CD14-positive monocyte (primary cell): Measurements from ENCODE around the gene MICAL1. TPM values are rescaled to one million over a fixed set of nuclear protein-coding genes. Genes with fewer than 3 reads are reported as not detected.
A peak's percentile ranks its signal among the peaks of the same experiment; 100 is the strongest.

ENCODE experiments used
- DNase-seq, 3 donors: peaks; one replicate each; pipeline ENCODE4 v3.0.0-alpha.2; 2011 to 2022
- H2AFZ ChIP-seq: 2 replicates; pipeline ENCODE4 v1.6.0; 2012; ENCODE audit warnings: mild to moderate bottlenecking, low read depth, low read length, inconsistent platforms; ENCODE audit not compliant: insufficient read depth, poor library complexity, severe bottlenecking
- H3K27ac ChIP-seq, 2 donors: 1 replicate in 1 of 2; 2 replicates in 1 of 2; pipeline ENCODE4 v1.5.1; 2012 to 2013; ENCODE audit warnings: low read length in 2 of 2, control low read depth in 1 of 2, inconsistent platforms in 1 of 2, low read depth in 1 of 2, mild to moderate bottlenecking in 1 of 2
- H3K27me3 ChIP-seq, 2 donors: one replicate each; pipeline versions ENCODE4 v1.6.0 to v1.6.1; 2011 to 2013; ENCODE audit warnings: low read length in 2 of 2; ENCODE audit not compliant: control insufficient read depth in 2 of 2, insufficient read depth in 2 of 2
- H3K36me3 ChIP-seq, 2 donors: replicated peaks in 1 of 2; 1 replicate in 1 of 2; 2 replicates in 1 of 2; pipeline versions ENCODE4 v1.5.1 to v1.6.1; 2012 to 2013; ENCODE audit warnings: low read length in 2 of 2, control low read depth in 1 of 2, inconsistent platforms in 1 of 2, mild to moderate bottlenecking in 1 of 2; ENCODE audit not compliant: insufficient read depth in 2 of 2, control insufficient read depth in 1 of 2
- H3K4me1 ChIP-seq, 2 donors: 1 replicate in 1 of 2; 2 replicates in 1 of 2; pipeline versions ENCODE4 v1.5.1 to v1.6.1; 2012 to 2013; ENCODE audit warnings: low read length in 2 of 2, control low read depth in 1 of 2, inconsistent platforms in 1 of 2, mild to moderate bottlenecking in 1 of 2, moderate library complexity in 1 of 2; ENCODE audit not compliant: insufficient read depth in 2 of 2, control insufficient read depth in 1 of 2
- H3K4me2 ChIP-seq: replicated peaks from 2 replicates; pipeline ENCODE3; 2012; ENCODE audit warnings: low read length, moderate library complexity, mild to moderate bottlenecking; ENCODE audit not compliant: poor library complexity, severe bottlenecking; ENCODE audit errors: extremely low read depth
- H3K4me3 ChIP-seq, 3 experiments: fragments of 200-600 bp in 1 of 3; sonication (generic) in 1 of 3; replicated peaks in 1 of 3; 1 replicate in 2 of 3; 2 replicates in 1 of 3; pipeline ENCODE4 v1.5.1; 2011 to 2013; ENCODE audit warnings: low read length in 3 of 3, mild to moderate bottlenecking in 3 of 3, control low read depth in 2 of 3, low read depth in 2 of 3, inconsistent platforms in 1 of 3, moderate library complexity in 1 of 3
- H3K79me2 ChIP-seq: 2 replicates; pipeline ENCODE4 v1.6.0; 2012; ENCODE audit warnings: mild to moderate bottlenecking, control low read depth, inconsistent platforms, low read length, moderate library complexity; ENCODE audit not compliant: insufficient read depth
- H3K9ac ChIP-seq: 2 replicates; pipeline ENCODE4 v1.6.0; 2017; ENCODE audit warnings: low read length, mild to moderate bottlenecking; ENCODE audit not compliant: insufficient read depth, poor library complexity, severe bottlenecking
- H3K9me3 ChIP-seq, 2 donors: replicated peaks in 1 of 2; 1 replicate in 1 of 2; 2 replicates in 1 of 2; pipeline versions ENCODE4 v1.5.1 to v1.6.1; 2012 to 2013; ENCODE audit warnings: low read length in 2 of 2, control low read depth in 1 of 2; ENCODE audit not compliant: control insufficient read depth in 1 of 2, insufficient read depth in 1 of 2
- H4K20me1 ChIP-seq: 2 replicates; pipeline ENCODE4 v1.6.0; 2012; ENCODE audit warnings: mild to moderate bottlenecking, low read length, control low read depth, moderate library complexity; ENCODE audit not compliant: insufficient read depth
- H3K27ac Mint-ChIP-seq, 7 donors: one replicate each; pipeline ENCODE4 v1.8.0; 2020; ENCODE audit warnings: mild to moderate bottlenecking in 7 of 7, mixed read lengths in 7 of 7, moderate library complexity in 6 of 7, inconsistent platforms in 2 of 7
- H3K27me3 Mint-ChIP-seq, 3 donors: one replicate each; pipeline ENCODE4 v1.8.0; 2021 to 2022; ENCODE audit warnings: low read depth in 3 of 3, mild to moderate bottlenecking in 3 of 3, mixed read lengths in 3 of 3, moderate library complexity in 3 of 3, inconsistent platforms in 1 of 3
- H3K36me3 Mint-ChIP-seq, 2 donors: one replicate each; pipeline ENCODE4 v1.8.0; 2020; ENCODE audit warnings: mixed read lengths in 2 of 2, inconsistent platforms in 1 of 2, mild to moderate bottlenecking in 1 of 2
- H3K4me1 Mint-ChIP-seq: one replicate; pipeline ENCODE4 v1.8.0; 2020; ENCODE audit warnings: mild to moderate bottlenecking, mixed read lengths
- H3K4me3 Mint-ChIP-seq, 2 donors: one replicate each; pipeline ENCODE4 v1.8.0; 2020; ENCODE audit warnings: mild to moderate bottlenecking in 2 of 2, mixed read lengths in 2 of 2, moderate library complexity in 1 of 2
- H3K9me3 Mint-ChIP-seq, 7 donors: one replicate each; pipeline ENCODE4 v1.8.0; 2020 to 2022; ENCODE audit warnings: mixed read lengths in 7 of 7, mild to moderate bottlenecking in 6 of 7, moderate library complexity in 6 of 7, inconsistent platforms in 2 of 7
- CTCF ChIP-seq: fragments of 200-600 bp; IDR thresholded peaks from one replicate; pipeline ENCODE4 v1.8.0; 2022; ENCODE audit warnings: antibody characterized with exemption, mild to moderate bottlenecking
- WGBS: methylation state at CpG from one replicate; pipeline ENCODE4 v1.1.5; 2013; ENCODE audit warnings: missing lambda C conversion rate; ENCODE audit not compliant: insufficient coverage; 5-methylcytosine and 5-hydroxymethylcytosine counted together
- intact Hi-C, 2 donors: fragments of 100-400 bp; cut with micrococcal nuclease; formaldehyde crosslinking; loops; one replicate each; pipeline versions ENCODE4 v1.15.0 to v1.15.1; 2023
- polyA plus RNA-seq, 3 donors: library from polyadenylated mRNA; depleted of rRNA in 1 of 3; unstranded in 2 of 3; stranded (reverse) in 1 of 3; fragments of 300-500 nt in 2 of 3; fragments of >200 nt in 1 of 3; fragmentation: Illumina TruSeq in 2 of 3; gene quantifications; 1 replicate in 2 of 3; 2 replicates in 1 of 3; pipeline ENCODE4 v1.2.3, GENCODE V29; 2012 to 2021

MICAL1 gene
- polyA plus RNA-seq, 3 donors = 7.5 to 227 (median 13.2) TPM

DNA sequence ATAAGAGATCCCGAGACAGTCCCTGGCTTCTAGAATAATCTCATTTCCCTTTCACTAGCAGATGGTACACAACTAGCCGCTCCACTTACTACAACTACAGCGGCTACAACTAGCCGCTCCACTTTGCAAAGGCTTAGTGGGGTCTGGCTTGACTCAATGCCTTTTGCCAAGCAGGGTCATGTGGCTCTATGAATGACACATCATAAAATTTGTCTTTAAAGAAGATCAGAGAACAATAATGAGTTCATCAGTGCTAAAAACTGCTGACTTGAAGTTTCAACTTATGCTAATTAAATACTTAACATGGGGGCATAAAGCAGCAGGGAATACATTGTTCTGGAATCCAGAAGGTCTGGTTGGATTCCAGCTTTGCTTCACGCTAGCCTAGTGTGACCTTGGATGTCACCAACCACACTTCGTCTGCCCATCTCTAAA is 2.0 kb upstream of the MICAL1 start:
- H3K36me3 Mint-ChIP-seq = peaks cover 24 to 32% of the 10 kb centered on the region in 2 donors
- H3K9ac ChIP-seq = no peak overlapping the region
- H2AFZ ChIP-seq = no peak overlapping the region
- no peak overlapping the region for H3K4me3 Mint-ChIP-seq
- TF ChIP-seq CTCF = no peak
- no peak overlapping the region for H3K4me3 ChIP-seq
- no peak overlapping the region for H3K27ac ChIP-seq
- H3K4me1 ChIP-seq = peaks cover 49 to 57% of the 10 kb centered on the region in 2 donors
- 100% methylated on average over 3 of the region's 6 CpGs for WGBS
- H3K27me3 Mint-ChIP-seq = no peaks in the 10 kb centered on the region
- H4K20me1 ChIP-seq = peaks cover 17% of the 10 kb centered on the region
- no peak overlapping the region for H3K4me2 ChIP-seq
- peaks cover 49% of the 10 kb centered on the region for H3K4me1 Mint-ChIP-seq
- H3K9me3 Mint-ChIP-seq = peaks cover 0 to 5% (median 0%) of the 10 kb centered on the region in 7 donors
- H3K9me3 ChIP-seq = peaks cover 0 to 2% of the 10 kb centered on the region in 2 donors
- peak overlapping the region in 4 of 7 donors; percentile 16 to 70 (median 68) for H3K27ac Mint-ChIP-seq
- H3K27me3 ChIP-seq = no peaks in the 10 kb centered on the region
- H3K79me2 ChIP-seq = peaks cover 33% of the 10 kb centered on the region
- intact Hi-C loops = loop anchor here in 1 of 2 donors (5.0 to 10.0 kb wide), 2 partner anchors 75 to 363 kb away; partner anchors contain the start of genes CD164, CEP57L1 and SESN1
- peaks cover 12 to 26% of the 10 kb centered on the region in 2 donors for H3K36me3 ChIP-seq
- DNase-seq = no peak

GRCh38 chr6:109456710-109457561 is 1.4 kb upstream of the MICAL1 start:
- WGBS = 88% methylated on average over 8 of the region's 16 CpGs
- intact Hi-C loops = loop anchor here in 1 of 2 donors (5.0 to 10.0 kb wide), 2 partner anchors 75 to 362 kb away; partner anchors contain the start of genes CD164, CEP57L1 and SESN1
- Mint-ChIP-seq H3K27me3 (no peaks in the 10 kb centered on the region), H3K9me3 (peaks cover 0 to 5% (median 0%) of the 10 kb centered on the region in 7 donors), H3K27ac (peak overlapping the region in 6 of 7 donors; percentile 13 to 96 (median 62)), H3K4me1 (peaks cover 50% of the 10 kb centered on the region), H3K4me3 (peak overlapping the region; percentile 73 to 96), H3K36me3 (peaks cover 24 to 32% of the 10 kb centered on the region in 2 donors)
- H3K4me3 ChIP-seq = peak overlapping the region in 1 of 3 experiments; percentile 78
- H2AFZ ChIP-seq = peak overlapping the region; percentile 64
- no peak overlapping the region for H3K27ac ChIP-seq
- peaks cover 49 to 57% of the 10 kb centered on the region in 2 donors for H3K4me1 ChIP-seq
- H3K9ac ChIP-seq = no peak overlapping the region
- peaks cover 40% of the 10 kb centered on the region for H3K79me2 ChIP-seq
- H3K36me3 ChIP-seq = peaks cover 14 to 26% of the 10 kb centered on the region in 2 donors
- H3K27me3 ChIP-seq = no peaks in the 10 kb centered on the region
- TF ChIP-seq CTCF = no peak
- peak overlapping the region; percentile 81 for H3K4me2 ChIP-seq
- DNase-seq = no peak
- H4K20me1 ChIP-seq = peaks cover 21% of the 10 kb centered on the region
- peaks cover 0 to 2% of the 10 kb centered on the region in 2 donors for H3K9me3 ChIP-seq
